Measurements from ENCODE around the gene PRR35. TPM values are rescaled to one million over a fixed set of nuclear protein-coding genes. Genes with fewer than 3 reads are reported as not detected.

PRR35 gene
- total and polyA plus RNA-seq, 8 donors, result not detected

DNA sequence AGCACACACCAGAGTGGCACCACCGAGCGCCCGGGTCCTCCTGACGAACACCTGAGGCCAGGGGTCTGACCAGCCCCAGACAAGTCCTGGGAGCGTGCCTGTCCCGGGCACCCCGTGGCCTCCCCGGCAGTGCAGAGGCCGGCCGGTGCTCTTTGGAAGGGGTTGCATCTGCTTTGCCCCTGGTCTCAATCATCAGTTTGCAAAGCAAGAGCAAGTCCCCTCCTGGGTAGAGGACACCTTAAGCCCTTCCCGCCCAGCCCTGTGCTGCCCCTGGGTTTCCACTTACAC, 44.3 kb upstream of the PRR35 start:
- H3K27me3 ChIP-seq, result no peaks in the 10 kb centered on the region
- intact Hi-C loops (cut with DNase I; ENCODE audit: low total_unique reads), result no loop called here
- no peak for DNase-seq
- H3K9me3 ChIP-seq, result no peaks in the 10 kb centered on the region
- no peak overlapping the region for H3K4me3 ChIP-seq
- 94 to 100% (median 98%) methylated on average over 1 to 11 of the region's 11 CpGs for WGBS, 5 donors
- no peak for TF ChIP-seq POLR2AphosphoS5 (IDR thresholded peaks at IDR 0.05)
- TF ChIP-seq EP300 (IDR thresholded peaks at IDR 0.05), result no peak
- no peak for TF ChIP-seq POLR2A (IDR thresholded peaks at IDR 0.05)
- TF ChIP-seq, protein P1, sequence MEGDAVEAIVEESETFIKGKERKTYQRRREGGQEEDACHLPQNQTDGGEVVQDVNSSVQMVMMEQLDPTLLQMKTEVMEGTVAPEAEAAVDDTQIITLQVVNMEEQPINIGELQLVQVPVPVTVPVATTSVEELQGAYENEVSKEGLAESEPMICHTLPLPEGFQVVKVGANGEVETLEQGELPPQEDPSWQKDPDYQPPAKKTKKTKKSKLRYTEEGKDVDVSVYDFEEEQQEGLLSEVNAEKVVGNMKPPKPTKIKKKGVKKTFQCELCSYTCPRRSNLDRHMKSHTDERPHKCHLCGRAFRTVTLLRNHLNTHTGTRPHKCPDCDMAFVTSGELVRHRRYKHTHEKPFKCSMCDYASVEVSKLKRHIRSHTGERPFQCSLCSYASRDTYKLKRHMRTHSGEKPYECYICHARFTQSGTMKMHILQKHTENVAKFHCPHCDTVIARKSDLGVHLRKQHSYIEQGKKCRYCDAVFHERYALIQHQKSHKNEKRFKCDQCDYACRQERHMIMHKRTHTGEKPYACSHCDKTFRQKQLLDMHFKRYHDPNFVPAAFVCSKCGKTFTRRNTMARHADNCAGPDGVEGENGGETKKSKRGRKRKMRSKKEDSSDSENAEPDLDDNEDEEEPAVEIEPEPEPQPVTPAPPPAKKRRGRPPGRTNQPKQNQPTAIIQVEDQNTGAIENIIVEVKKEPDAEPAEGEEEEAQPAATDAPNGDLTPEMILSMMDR (IDR thresholded peaks at IDR 0.05), result no peak
- H3K4me1 ChIP-seq, result no peaks in the 10 kb centered on the region
- H3K27ac ChIP-seq, result no peak overlapping the region
- peaks cover 23 to 77% (median 58%) of the 10 kb centered on the region in 4 donors for H3K36me3 ChIP-seq

DNA sequence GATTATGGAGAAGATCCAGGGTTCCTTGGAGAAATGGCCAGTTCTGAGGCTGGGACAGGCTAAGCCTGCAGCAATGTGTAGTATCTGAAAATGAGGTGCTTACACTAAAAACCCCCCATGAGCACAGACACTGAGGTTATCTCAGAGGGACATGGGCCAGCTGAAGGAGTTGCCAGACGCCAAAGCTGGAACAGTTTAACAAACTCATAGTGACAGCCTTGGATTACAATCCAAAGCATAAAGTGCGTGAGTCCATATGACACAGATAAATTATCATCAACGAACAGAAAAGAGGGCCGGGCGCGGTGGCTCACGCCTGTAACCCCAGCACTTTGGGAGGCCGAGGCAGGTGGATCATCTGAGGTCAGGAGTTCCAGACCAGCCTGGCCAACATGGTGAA, 43.9 kb upstream of the PRR35 start:
- no peak for TF ChIP-seq EP300 (IDR thresholded peaks at IDR 0.05)
- no peak for TF ChIP-seq POLR2AphosphoS5 (IDR thresholded peaks at IDR 0.05)
- TF ChIP-seq POLR2A (IDR thresholded peaks at IDR 0.05), result no peak
- TF ChIP-seq, protein P1 (IDR thresholded peaks at IDR 0.05), result no peak
- intact Hi-C loops (cut with DNase I; ENCODE audit: low total_unique reads), result no loop called here
- Histone ChIP-seq H3K9me3 (no peaks in the 10 kb centered on the region), H3K27me3 (no peaks in the 10 kb centered on the region), H3K27ac (no peak overlapping the region), H3K4me3 (no peak overlapping the region), H3K4me1 (peaks cover 0 to 2% (median 1%) of the 10 kb centered on the region in 4 donors), H3K36me3 (peaks cover 26 to 78% (median 62%) of the 10 kb centered on the region in 4 donors)
- no peak for DNase-seq
- 89 to 96% (median 95%) methylated on average over 8 of the region's 8 CpGs for WGBS, 5 donors

DNA sequence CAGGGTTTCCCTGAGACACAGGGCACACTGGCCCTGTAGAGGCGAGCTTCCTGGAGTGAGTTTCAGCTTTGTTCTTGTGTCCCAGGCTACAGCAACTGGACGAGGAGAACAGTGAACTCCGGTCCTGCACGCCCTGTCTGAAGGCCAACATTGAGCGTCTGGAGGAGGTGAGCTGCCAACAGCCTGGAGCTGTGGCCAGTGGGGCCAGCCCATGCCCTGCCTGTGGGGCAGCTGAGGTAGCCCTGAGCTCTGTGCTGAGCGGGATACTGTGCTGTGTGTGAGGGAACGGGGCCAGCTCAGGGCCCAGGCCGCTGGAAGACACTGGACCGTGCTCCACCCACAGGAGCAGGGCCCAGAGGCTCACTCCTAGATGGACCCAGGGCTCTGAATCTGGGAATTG, 41.3 kb upstream of the PRR35 start:
- intact Hi-C loops (cut with DNase I; ENCODE audit: low total_unique reads), result no loop called here
- TF ChIP-seq POLR2AphosphoS5 (IDR thresholded peaks at IDR 0.05) (no peak), POLR2A (IDR thresholded peaks at IDR 0.05) (no peak), EP300 (IDR thresholded peaks at IDR 0.05) (no peak)
- TF ChIP-seq, protein P1 (IDR thresholded peaks at IDR 0.05), result no peak
- Histone ChIP-seq H3K36me3 (peaks cover 26 to 66% (median 59%) of the 10 kb centered on the region in 4 donors), H3K27ac (no peak overlapping the region), H3K9me3 (no peaks in the 10 kb centered on the region), H3K4me1 (peaks cover 0 to 9% (median 7%) of the 10 kb centered on the region in 4 donors), H3K4me3 (no peak overlapping the region), H3K27me3 (no peaks in the 10 kb centered on the region)
- no peak for DNase-seq
- 81 to 88% (median 84%) methylated on average over 8 to 9 of the region's 9 CpGs for WGBS, 5 donors

DNA sequence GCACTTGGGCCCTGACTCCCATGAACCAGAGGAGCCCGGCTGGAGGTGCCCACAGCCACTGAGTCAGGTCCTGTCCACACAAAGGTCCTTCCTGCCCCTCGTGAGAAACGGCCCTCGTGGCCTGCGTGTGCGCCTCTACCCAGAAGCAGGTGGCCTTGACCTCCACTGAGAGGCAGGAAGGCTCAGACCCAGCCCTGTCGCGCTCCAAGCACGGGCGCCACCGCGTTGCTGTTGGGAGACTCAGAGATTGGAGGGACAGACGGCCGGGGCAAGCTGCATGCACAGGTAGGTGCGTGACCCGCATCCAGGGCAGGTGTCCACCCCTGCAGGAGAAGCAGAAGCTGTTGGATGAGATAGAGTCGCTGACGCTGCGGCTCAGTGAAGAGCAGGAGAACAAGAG, 40.8 kb upstream of the PRR35 start:
- Histone ChIP-seq H3K36me3 (peaks cover 26 to 62% (median 57%) of the 10 kb centered on the region in 4 donors), H3K27ac (no peak overlapping the region), H3K9me3 (no peaks in the 10 kb centered on the region), H3K4me1 (peaks cover 0 to 13% (median 11%) of the 10 kb centered on the region in 4 donors), H3K4me3 (no peak overlapping the region), H3K27me3 (no peaks in the 10 kb centered on the region)
- intact Hi-C loops (cut with DNase I; ENCODE audit: low total_unique reads), result no loop called here
- no peak for TF ChIP-seq POLR2AphosphoS5 (IDR thresholded peaks at IDR 0.05)
- TF ChIP-seq EP300 (IDR thresholded peaks at IDR 0.05), result no peak
- TF ChIP-seq, protein P1 (IDR thresholded peaks at IDR 0.05), result no peak
- TF ChIP-seq POLR2A (IDR thresholded peaks at IDR 0.05), result no peak
- no peak for DNase-seq
- WGBS, 5 donors, result 90 to 94% (median 93%) methylated on average over 5 to 19 of the region's 19 CpGs

Data from stomach (tissue), 9 donors.